ENCODE results near the gene GMNN. TPM values are rescaled to one million over a fixed set of nuclear protein-coding genes. Genes with fewer than 3 reads are reported as not detected.

The GMNN gene
- total and polyA plus RNA-seq, 4 donors = 11.4 to 18.3 (median 13.8) TPM

DNA sequence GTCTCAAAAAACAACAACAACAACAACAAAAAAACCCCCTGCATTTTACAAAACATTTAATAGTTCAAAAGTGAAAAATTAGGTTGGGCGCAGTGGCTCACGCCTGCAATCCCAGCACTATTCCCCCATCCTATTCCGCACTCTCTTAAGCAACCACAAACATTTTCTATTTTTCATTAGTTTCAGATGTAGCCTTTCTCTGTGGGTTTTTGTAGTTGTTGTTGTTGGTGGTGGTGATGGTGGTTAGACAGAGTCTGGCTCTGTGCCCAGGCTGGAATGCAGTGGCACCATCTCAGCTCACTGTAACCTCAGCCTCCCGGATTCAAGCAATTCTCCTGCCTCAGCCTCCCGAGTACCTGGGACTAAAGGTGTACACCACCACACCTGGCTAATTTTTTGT lies 6.4 kb upstream of the GMNN start:
- no peak for ATAC-seq (ENCODE audit: insufficient read depth, low FRiP score)
- H3K4me3 ChIP-seq = no peak overlapping the region
- no peaks in the 10 kb centered on the region for H3K36me3 ChIP-seq (ENCODE audit: control insufficient read depth in 4 of 4, insufficient read depth in 4 of 4, low read length in 4 of 4)
- no peak overlapping the region for H3K27ac ChIP-seq (ENCODE audit: low read depth in 1 of 2, low read length in 1 of 2)
- no peaks in the 10 kb centered on the region for H3K27me3 ChIP-seq (ENCODE audit: control insufficient read depth in 3 of 3, insufficient read depth in 3 of 3, low read length in 2 of 3)
- no peaks in the 10 kb centered on the region for H3K9me3 ChIP-seq (ENCODE audit: control insufficient read depth in 4 of 4, insufficient read depth in 3 of 4, low read length in 3 of 4)
- TF ChIP-seq, protein P1, sequence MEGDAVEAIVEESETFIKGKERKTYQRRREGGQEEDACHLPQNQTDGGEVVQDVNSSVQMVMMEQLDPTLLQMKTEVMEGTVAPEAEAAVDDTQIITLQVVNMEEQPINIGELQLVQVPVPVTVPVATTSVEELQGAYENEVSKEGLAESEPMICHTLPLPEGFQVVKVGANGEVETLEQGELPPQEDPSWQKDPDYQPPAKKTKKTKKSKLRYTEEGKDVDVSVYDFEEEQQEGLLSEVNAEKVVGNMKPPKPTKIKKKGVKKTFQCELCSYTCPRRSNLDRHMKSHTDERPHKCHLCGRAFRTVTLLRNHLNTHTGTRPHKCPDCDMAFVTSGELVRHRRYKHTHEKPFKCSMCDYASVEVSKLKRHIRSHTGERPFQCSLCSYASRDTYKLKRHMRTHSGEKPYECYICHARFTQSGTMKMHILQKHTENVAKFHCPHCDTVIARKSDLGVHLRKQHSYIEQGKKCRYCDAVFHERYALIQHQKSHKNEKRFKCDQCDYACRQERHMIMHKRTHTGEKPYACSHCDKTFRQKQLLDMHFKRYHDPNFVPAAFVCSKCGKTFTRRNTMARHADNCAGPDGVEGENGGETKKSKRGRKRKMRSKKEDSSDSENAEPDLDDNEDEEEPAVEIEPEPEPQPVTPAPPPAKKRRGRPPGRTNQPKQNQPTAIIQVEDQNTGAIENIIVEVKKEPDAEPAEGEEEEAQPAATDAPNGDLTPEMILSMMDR (IDR thresholded peaks at IDR 0.05; ENCODE audit: control extremely low read depth, extremely low read depth) = no peak
- no peaks in the 10 kb centered on the region for H3K4me1 ChIP-seq (ENCODE audit: control insufficient read depth in 5 of 5, insufficient read depth in 5 of 5, low read length in 5 of 5)
- no peak overlapping the region for H3K9ac ChIP-seq (ENCODE audit: insufficient read depth in 1 of 2, low read length in 2 of 2)
- WGBS, 2 donors = 94% methylated on average over 5 of the region's 5 CpGs
- no peak for DNase-seq

DNA sequence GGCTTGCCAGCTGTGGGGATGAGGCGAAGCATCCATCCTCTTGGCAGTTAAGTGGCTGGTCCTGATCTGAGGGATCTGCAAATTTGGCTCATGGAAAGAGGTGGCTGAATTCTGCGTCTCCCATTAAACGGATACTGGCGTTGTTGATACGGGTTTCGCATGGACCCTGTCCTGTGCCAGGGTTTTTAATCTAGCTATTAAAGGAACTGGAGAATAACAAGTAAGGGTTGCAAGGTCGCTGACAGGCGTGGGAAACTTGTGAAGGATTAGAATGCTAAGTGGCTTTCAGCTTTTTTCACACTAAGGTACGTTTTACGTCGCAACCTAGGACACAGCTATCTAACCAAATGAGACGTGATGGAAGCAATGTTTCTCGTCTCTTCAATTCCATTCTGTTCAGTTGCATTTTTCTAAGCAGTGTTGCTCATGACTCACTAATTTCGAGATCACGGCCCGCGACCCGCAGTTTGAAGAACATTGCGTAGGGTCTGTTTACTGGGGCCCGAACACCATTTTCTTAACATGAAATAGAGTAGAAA lies 852 bp downstream of the GMNN start:
- peak; percentile 17 for ATAC-seq (ENCODE audit: insufficient read depth, low FRiP score)
- peaks cover 0 to 3% (median 1%) of the 10 kb centered on the region in 4 donors for H3K36me3 ChIP-seq (ENCODE audit: control insufficient read depth in 4 of 4, insufficient read depth in 4 of 4, low read length in 4 of 4)
- TF ChIP-seq, protein P1 (IDR thresholded peaks at IDR 0.05; ENCODE audit: control extremely low read depth, extremely low read depth) = no peak
- peaks cover 0 to 13% (median 7%) of the 10 kb centered on the region in 5 donors for H3K4me1 ChIP-seq (ENCODE audit: control insufficient read depth in 5 of 5, insufficient read depth in 5 of 5, low read length in 5 of 5)
- no peaks in the 10 kb centered on the region for H3K9me3 ChIP-seq (ENCODE audit: control insufficient read depth in 4 of 4, insufficient read depth in 3 of 4, low read length in 3 of 4)
- peak overlapping the region; percentile 88 for H3K4me3 ChIP-seq
- WGBS, 2 donors = 3 to 10% methylated on average over 20 of the region's 20 CpGs
- peak overlapping the region; percentile 75 to 84 for H3K9ac ChIP-seq (ENCODE audit: insufficient read depth in 1 of 2, low read length in 2 of 2)
- H3K27ac ChIP-seq (ENCODE audit: low read depth in 1 of 2, low read length in 1 of 2) = peak overlapping the region; percentile 52 to 96
- no peaks in the 10 kb centered on the region for H3K27me3 ChIP-seq (ENCODE audit: control insufficient read depth in 3 of 3, insufficient read depth in 3 of 3, low read length in 2 of 3)
- no peak for DNase-seq

DNA sequence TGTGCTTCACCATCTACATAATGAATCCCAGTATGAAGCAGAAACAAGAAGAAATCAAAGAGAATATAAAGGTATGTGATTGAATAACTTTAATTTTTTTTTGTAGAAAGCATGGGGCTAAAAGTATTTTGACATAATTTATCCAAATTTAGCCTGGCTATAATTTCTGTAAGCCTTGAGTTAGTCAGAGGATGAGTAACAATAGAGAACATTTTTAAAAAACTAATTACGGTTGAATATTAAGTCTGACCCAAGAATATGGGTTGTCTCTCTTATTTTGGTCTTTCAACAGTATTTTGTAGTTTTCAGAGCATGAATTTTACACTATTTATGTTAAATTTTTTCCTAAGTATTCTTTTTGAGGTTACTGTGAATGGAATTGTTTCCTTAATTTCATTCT lies 2.5 kb downstream of the GMNN start:
- Histone ChIP-seq H3K4me3 (no peak overlapping the region), H3K9ac (ENCODE audit: insufficient read depth in 1 of 2, low read length in 2 of 2) (no peak overlapping the region), H3K9me3 (ENCODE audit: control insufficient read depth in 4 of 4, insufficient read depth in 3 of 4, low read length in 3 of 4) (no peaks in the 10 kb centered on the region), H3K36me3 (ENCODE audit: control insufficient read depth in 4 of 4, insufficient read depth in 4 of 4, low read length in 4 of 4) (peaks cover 3 to 9% (median 4%) of the 10 kb centered on the region in 4 donors), H3K27ac (ENCODE audit: low read depth in 1 of 2, low read length in 1 of 2) (no peak overlapping the region), H3K4me1 (ENCODE audit: control insufficient read depth in 5 of 5, insufficient read depth in 5 of 5, low read length in 5 of 5) (peaks cover 0 to 13% (median 7%) of the 10 kb centered on the region in 5 donors), H3K27me3 (ENCODE audit: control insufficient read depth in 3 of 3, insufficient read depth in 3 of 3, low read length in 2 of 3) (no peaks in the 10 kb centered on the region)
- no peak for DNase-seq
- WGBS, 2 donors = 82 to 86% methylated on average over 1 of the region's 1 CpG
- TF ChIP-seq, protein P1 (IDR thresholded peaks at IDR 0.05; ENCODE audit: control extremely low read depth, extremely low read depth) = no peak
- ATAC-seq (ENCODE audit: insufficient read depth, low FRiP score) = no peak

DNA sequence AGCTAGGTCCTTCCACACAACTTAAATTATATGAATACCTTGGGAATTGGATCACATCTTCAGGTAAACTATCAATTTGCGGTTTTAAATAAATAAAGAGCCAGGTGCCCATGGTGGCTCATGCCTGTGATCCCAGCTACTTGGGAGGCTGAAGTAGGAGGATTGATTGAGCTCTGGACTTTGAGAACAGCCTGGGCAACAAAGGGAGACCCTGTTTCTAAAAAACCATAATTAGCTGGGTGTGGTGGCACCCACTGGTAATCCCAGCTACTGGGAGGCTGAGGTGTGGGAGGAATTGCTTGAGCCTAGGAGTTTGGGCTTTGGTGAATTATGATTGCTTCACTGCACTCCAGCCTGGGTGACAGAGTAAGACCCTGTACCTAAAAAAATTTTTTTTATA lies 3.4 kb downstream of the GMNN start:
- Histone ChIP-seq H3K9me3 (ENCODE audit: control insufficient read depth in 4 of 4, insufficient read depth in 3 of 4, low read length in 3 of 4) (no peaks in the 10 kb centered on the region), H3K4me1 (ENCODE audit: control insufficient read depth in 5 of 5, insufficient read depth in 5 of 5, low read length in 5 of 5) (peaks cover 0 to 13% (median 7%) of the 10 kb centered on the region in 5 donors), H3K27me3 (ENCODE audit: control insufficient read depth in 3 of 3, insufficient read depth in 3 of 3, low read length in 2 of 3) (no peaks in the 10 kb centered on the region), H3K4me3 (no peak overlapping the region), H3K9ac (ENCODE audit: insufficient read depth in 1 of 2, low read length in 2 of 2) (no peak overlapping the region), H3K36me3 (ENCODE audit: control insufficient read depth in 4 of 4, insufficient read depth in 4 of 4, low read length in 4 of 4) (peaks cover 3 to 11% (median 4%) of the 10 kb centered on the region in 4 donors), H3K27ac (ENCODE audit: low read depth in 1 of 2, low read length in 1 of 2) (no peak overlapping the region)
- TF ChIP-seq, protein P1 (IDR thresholded peaks at IDR 0.05; ENCODE audit: control extremely low read depth, extremely low read depth) = no peak
- DNase-seq (no peak), ATAC-seq (ENCODE audit: insufficient read depth, low FRiP score) (no peak)
- 44 to 97% methylated on average over 1 of the region's 1 CpG for WGBS, 2 donors
